ENCODE results near the gene KIF1B.

GRCh38 chr1:10160907-10161490 is 49.4 kb upstream of the KIF1B start:
- TF ChIP-seq CTCF (IDR thresholded peaks at IDR 0.05): no peak
- TF ChIP-seq POLR2A (IDR thresholded peaks at IDR 0.05): no peak
- TF ChIP-seq EP300 (IDR thresholded peaks at IDR 0.05): no peak
